Panc1 (cell line): Measurements from ENCODE around the gene ZNF622.

Experiments
- POLR2AphosphoS5 ChIP-seq: IDR thresholded peaks from 2 replicates; pipeline ENCODE4 v1.6.1; 2012; ENCODE audit warnings: mild to moderate bottlenecking, low read depth, low read length, moderate library complexity
- SIN3A ChIP-seq: IDR thresholded peaks from 2 replicates; pipeline ENCODE4 v1.6.1; 2012; ENCODE audit warnings: low read depth, mild to moderate bottlenecking, low read length, moderate library complexity, borderline replicate concordance; ENCODE audit not compliant: insufficient read depth
- TCF7L2 ChIP-seq: IDR thresholded peaks from 2 replicates; pipeline ENCODE4 v1.6.1; 2011; ENCODE audit warnings: mild to moderate bottlenecking, low read depth, low read length, inconsistent platforms
- TF ChIP-seq, protein P1 (sequence below): fragments of 450-650 bp; IDR thresholded peaks from 2 replicates; pipeline ENCODE4 v1.5.1; 2017; ENCODE audit warnings: mild to moderate bottlenecking
- TF ChIP-seq, protein P2 (sequence below), 2 experiments: IDR thresholded peaks; 2 replicates each; pipeline ENCODE4 v1.6.1; 2011 to 2012; ENCODE audit warnings: low read depth in 2 of 2, control low read depth in 1 of 2, low read length in 1 of 2, mild to moderate bottlenecking in 1 of 2, moderate library complexity in 1 of 2; ENCODE audit not compliant: insufficient read depth in 1 of 2

DNA sequence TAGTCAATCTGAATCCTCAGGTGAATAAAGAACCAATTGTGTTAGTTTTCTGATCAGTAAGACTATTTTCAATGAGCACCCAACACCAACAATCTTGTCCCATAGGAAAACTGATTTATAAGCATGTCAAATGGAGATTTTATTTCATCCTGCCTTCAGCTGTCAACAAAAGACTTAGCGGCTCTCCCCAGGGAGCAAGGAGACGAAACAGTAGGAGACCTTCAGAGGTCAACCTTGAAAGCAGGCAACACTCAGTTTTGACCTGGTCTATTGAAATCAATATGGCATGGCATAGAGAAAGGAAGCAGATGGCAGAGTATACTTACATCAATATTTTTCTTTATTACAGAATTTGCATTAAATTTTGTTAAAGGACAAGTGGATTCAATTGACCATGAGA, 34.1 kb downstream of the ZNF622 start:
- TF ChIP-seq SIN3A (no peak), POLR2AphosphoS5 (no peak), TCF7L2 (no peak)
- TF ChIP-seq, protein P1, sequence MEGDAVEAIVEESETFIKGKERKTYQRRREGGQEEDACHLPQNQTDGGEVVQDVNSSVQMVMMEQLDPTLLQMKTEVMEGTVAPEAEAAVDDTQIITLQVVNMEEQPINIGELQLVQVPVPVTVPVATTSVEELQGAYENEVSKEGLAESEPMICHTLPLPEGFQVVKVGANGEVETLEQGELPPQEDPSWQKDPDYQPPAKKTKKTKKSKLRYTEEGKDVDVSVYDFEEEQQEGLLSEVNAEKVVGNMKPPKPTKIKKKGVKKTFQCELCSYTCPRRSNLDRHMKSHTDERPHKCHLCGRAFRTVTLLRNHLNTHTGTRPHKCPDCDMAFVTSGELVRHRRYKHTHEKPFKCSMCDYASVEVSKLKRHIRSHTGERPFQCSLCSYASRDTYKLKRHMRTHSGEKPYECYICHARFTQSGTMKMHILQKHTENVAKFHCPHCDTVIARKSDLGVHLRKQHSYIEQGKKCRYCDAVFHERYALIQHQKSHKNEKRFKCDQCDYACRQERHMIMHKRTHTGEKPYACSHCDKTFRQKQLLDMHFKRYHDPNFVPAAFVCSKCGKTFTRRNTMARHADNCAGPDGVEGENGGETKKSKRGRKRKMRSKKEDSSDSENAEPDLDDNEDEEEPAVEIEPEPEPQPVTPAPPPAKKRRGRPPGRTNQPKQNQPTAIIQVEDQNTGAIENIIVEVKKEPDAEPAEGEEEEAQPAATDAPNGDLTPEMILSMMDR: no peak
- TF ChIP-seq, protein P2, sequence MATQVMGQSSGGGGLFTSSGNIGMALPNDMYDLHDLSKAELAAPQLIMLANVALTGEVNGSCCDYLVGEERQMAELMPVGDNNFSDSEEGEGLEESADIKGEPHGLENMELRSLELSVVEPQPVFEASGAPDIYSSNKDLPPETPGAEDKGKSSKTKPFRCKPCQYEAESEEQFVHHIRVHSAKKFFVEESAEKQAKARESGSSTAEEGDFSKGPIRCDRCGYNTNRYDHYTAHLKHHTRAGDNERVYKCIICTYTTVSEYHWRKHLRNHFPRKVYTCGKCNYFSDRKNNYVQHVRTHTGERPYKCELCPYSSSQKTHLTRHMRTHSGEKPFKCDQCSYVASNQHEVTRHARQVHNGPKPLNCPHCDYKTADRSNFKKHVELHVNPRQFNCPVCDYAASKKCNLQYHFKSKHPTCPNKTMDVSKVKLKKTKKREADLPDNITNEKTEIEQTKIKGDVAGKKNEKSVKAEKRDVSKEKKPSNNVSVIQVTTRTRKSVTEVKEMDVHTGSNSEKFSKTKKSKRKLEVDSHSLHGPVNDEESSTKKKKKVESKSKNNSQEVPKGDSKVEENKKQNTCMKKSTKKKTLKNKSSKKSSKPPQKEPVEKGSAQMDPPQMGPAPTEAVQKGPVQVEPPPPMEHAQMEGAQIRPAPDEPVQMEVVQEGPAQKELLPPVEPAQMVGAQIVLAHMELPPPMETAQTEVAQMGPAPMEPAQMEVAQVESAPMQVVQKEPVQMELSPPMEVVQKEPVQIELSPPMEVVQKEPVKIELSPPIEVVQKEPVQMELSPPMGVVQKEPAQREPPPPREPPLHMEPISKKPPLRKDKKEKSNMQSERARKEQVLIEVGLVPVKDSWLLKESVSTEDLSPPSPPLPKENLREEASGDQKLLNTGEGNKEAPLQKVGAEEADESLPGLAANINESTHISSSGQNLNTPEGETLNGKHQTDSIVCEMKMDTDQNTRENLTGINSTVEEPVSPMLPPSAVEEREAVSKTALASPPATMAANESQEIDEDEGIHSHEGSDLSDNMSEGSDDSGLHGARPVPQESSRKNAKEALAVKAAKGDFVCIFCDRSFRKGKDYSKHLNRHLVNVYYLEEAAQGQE (IDR thresholded peaks at IDR 0.05; ENCODE audit: insufficient read depth in 1 of 2, low read depth in 2 of 2, low read length in 1 of 2): no peak
